ENCODE data around the gene MTMR11. TPM values are rescaled to one million over a fixed set of nuclear protein-coding genes. Genes with fewer than 3 reads are reported as not detected.

MTMR11 gene
- total and polyA plus RNA-seq, 2 of the 13 experiments (the other 11 are each of a cell fraction or from before 2014, with no cell fraction given): 0.49 to 2.8 TPM

- peak; percentile 43; the same call in 1 of the 2 replicates for TF ChIP-seq ZBTB20 (CRISPR knock-in tag; IDR thresholded peaks at IDR 0.05; ENCODE audit: borderline replicate concordance, low read depth)
- TF ChIP-seq FOXP4 (CRISPR knock-in tag; IDR thresholded peaks at IDR 0.05): peak; percentile 40; the same call in 1 of the 2 replicates
- peak; percentile 81 for TF ChIP-seq MEF2D (CRISPR knock-in tag; IDR thresholded peaks at IDR 0.05)
- TF ChIP-seq, protein P1, sequence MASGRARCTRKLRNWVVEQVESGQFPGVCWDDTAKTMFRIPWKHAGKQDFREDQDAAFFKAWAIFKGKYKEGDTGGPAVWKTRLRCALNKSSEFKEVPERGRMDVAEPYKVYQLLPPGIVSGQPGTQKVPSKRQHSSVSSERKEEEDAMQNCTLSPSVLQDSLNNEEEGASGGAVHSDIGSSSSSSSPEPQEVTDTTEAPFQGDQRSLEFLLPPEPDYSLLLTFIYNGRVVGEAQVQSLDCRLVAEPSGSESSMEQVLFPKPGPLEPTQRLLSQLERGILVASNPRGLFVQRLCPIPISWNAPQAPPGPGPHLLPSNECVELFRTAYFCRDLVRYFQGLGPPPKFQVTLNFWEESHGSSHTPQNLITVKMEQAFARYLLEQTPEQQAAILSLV (CRISPR knock-in tag; IDR thresholded peaks at IDR 0.05; ENCODE audit: borderline replicate concordance): no peak; the same call in 1 of the 2 replicates
- peak; percentile 76; the same call in 1 of the 2 replicates for TF ChIP-seq TFDP1 (CRISPR knock-in tag; IDR thresholded peaks at IDR 0.05; ENCODE audit: borderline replicate concordance)
- TF ChIP-seq TOE1 (CRISPR knock-in tag; IDR thresholded peaks at IDR 0.05): 0 out of 2 replicates have a peak, but pooled peaks have one; percentile 45
- TF ChIP-seq ZFP90 (CRISPR knock-in tag; IDR thresholded peaks at IDR 0.05; ENCODE audit: borderline replicate concordance): peak; percentile 43; the same call in 1 of the 2 replicates
- no peak for TF ChIP-seq CHCHD3 (CRISPR knock-in tag; IDR thresholded peaks at IDR 0.05)
- peak; percentile 51; the same call in 1 of the 2 replicates for TF ChIP-seq NFRKB (IDR thresholded peaks at IDR 0.05)
- peak in 1 of 2 experiments; percentile 91; a peak in 2 of 4 replicates for TF ChIP-seq KLF16 (CRISPR knock-in tag; IDR thresholded peaks at IDR 0.05)
- TF ChIP-seq ZNF337 (CRISPR knock-in tag; IDR thresholded peaks at IDR 0.05; ENCODE audit: borderline replicate concordance, low read depth): no peak
- TF ChIP-seq ZFP36L1 (CRISPR knock-in tag; IDR thresholded peaks at IDR 0.05): 0 out of 2 replicates have a peak, but pooled peaks have one; percentile 61
- TF ChIP-seq, protein P2, sequence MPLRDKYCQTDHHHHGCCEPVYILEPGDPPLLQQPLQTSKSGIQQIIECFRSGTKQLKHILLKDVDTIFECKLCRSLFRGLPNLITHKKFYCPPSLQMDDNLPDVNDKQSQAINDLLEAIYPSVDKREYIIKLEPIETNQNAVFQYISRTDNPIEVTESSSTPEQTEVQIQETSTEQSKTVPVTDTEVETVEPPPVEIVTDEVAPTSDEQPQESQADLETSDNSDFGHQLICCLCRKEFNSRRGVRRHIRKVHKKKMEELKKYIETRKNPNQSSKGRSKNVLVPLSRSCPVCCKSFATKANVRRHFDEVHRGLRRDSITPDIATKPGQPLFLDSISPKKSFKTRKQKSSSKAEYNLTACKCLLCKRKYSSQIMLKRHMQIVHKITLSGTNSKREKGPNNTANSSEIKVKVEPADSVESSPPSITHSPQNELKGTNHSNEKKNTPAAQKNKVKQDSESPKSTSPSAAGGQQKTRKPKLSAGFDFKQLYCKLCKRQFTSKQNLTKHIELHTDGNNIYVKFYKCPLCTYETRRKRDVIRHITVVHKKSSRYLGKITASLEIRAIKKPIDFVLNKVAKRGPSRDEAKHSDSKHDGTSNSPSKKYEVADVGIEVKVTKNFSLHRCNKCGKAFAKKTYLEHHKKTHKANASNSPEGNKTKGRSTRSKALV (CRISPR knock-in tag; IDR thresholded peaks at IDR 0.05): no peak
- TF ChIP-seq TEF (CRISPR knock-in tag; IDR thresholded peaks at IDR 0.05): no peak
- TF ChIP-seq, protein P3, sequence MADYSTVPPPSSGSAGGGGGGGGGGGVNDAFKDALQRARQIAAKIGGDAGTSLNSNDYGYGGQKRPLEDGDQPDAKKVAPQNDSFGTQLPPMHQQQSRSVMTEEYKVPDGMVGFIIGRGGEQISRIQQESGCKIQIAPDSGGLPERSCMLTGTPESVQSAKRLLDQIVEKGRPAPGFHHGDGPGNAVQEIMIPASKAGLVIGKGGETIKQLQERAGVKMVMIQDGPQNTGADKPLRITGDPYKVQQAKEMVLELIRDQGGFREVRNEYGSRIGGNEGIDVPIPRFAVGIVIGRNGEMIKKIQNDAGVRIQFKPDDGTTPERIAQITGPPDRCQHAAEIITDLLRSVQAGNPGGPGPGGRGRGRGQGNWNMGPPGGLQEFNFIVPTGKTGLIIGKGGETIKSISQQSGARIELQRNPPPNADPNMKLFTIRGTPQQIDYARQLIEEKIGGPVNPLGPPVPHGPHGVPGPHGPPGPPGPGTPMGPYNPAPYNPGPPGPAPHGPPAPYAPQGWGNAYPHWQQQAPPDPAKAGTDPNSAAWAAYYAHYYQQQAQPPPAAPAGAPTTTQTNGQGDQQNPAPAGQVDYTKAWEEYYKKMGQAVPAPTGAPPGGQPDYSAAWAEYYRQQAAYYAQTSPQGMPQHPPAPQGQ (CRISPR knock-in tag; IDR thresholded peaks at IDR 0.05; ENCODE audit: borderline replicate concordance): 0 out of 2 replicates have a peak, but pooled peaks have one; percentile 71
- 0 out of 2 replicates have a peak, but pooled peaks have one; percentile 52 for TF ChIP-seq SNAI1 (CRISPR knock-in tag; IDR thresholded peaks at IDR 0.05; ENCODE audit: borderline replicate concordance)
- TF ChIP-seq RBM39 (IDR thresholded peaks at IDR 0.05; ENCODE audit: low read depth, low read length, poor library complexity, severe bottlenecking): peak; percentile 87
Measured at GRCh38 chr1:149927563-149928400, 8.9 kb downstream of the MTMR11 start, which contains the start of gene SF3B4 (continued).
